ENCODE measurements around the gene MEST. TPM values are rescaled to one million over a fixed set of nuclear protein-coding genes. Genes with fewer than 3 reads are reported as not detected.
"Not testable (repeated sequence)": the region's sequence is repeated elsewhere in the genome, so short reads cannot be mapped to it uniquely, and the experiment has no call there.

The MEST gene
- total RNA-seq, 1 experiment from 2014 or later, result 76.9 TPM

GRCh38 chr7:130506358-130506757 is 14.5 kb downstream of the MEST start:
- no peaks in the 10 kb centered on the region for H3K4me1 ChIP-seq (replicated peaks; ENCODE audit: insufficient read depth)
- no peak for DNase-seq
- H3K4me2 ChIP-seq, result no peak overlapping the region
- no peak overlapping the region for H2AFZ ChIP-seq
- H3K9me2 ChIP-seq (ENCODE audit: insufficient read depth), result no peaks in the 10 kb centered on the region
- H4K20me1 ChIP-seq (ENCODE audit: insufficient read depth), result no peaks in the 10 kb centered on the region
- peaks cover 2% of the 10 kb centered on the region; the same call in 1 of the 2 replicates for H3F3A ChIP-seq (ENCODE audit: insufficient read depth, low read depth)
- POLR2A ChIA-PET (ENCODE audit: unreplicated experiment), result no interaction called here
- intact Hi-C loops (cut with micrococcal nuclease; ENCODE audit: unreplicated experiment), result no loop called here
- TF ChIP-seq CTCF (conservative IDR thresholded peaks at IDR 0.05) (no peak), EZH2 (IDR thresholded peaks at IDR 0.05; ENCODE audit: low read depth) (no peak)
- no peak overlapping the region for H3K27ac ChIP-seq
- H3K36me3 ChIP-seq (ENCODE audit: low read depth), result peaks cover 43% of the 10 kb centered on the region
- no TSS peak for BruUV-seq (replicated peaks)
- no peaks in the 10 kb centered on the region for H3K27me3 ChIP-seq (ENCODE audit: insufficient read depth, low read depth)
- no peak overlapping the region for H3K4me3 ChIP-seq
- H3K79me2 ChIP-seq (ENCODE audit: low read depth), result no peaks in the 10 kb centered on the region
- CTCF ChIA-PET, result interaction anchor here (0.6 kb wide), 1 partner anchor 252 kb away, joined by 6 read pairs; no protein-coding TSS in a partner anchor
- H3K9me3 ChIP-seq (ENCODE audit: insufficient read depth, low read depth), result no peaks in the 10 kb centered on the region

- DNase-seq; H3K4me3 ChIP-seq; POLR2A ChIA-PET (ENCODE audit: unreplicated experiment); H2AFZ ChIP-seq; H3F3A ChIP-seq (ENCODE audit: insufficient read depth, low read depth); H3K27ac ChIP-seq; H3K9me3 ChIP-seq (ENCODE audit: insufficient read depth, low read depth); H3K79me2 ChIP-seq (ENCODE audit: low read depth); H3K4me2 ChIP-seq; H3K4me1 ChIP-seq (replicated peaks; ENCODE audit: insufficient read depth); H3K27me3 ChIP-seq (ENCODE audit: insufficient read depth, low read depth); intact Hi-C loops (cut with micrococcal nuclease; ENCODE audit: unreplicated experiment); H4K20me1 ChIP-seq (ENCODE audit: insufficient read depth); H3K9me2 ChIP-seq (ENCODE audit: insufficient read depth); BruUV-seq (replicated peaks); H3K36me3 ChIP-seq (ENCODE audit: low read depth); CTCF ChIA-PET: not testable (repeated sequence)
Measured at GRCh38 chr7:130512038-130512437, 20.2 kb downstream of the MEST start.

- Histone ChIP-seq H2AFZ (no peak overlapping the region), H3K4me3 (no peak overlapping the region), H3K9me3 (ENCODE audit: insufficient read depth, low read depth) (no peaks in the 10 kb centered on the region), H3F3A (ENCODE audit: insufficient read depth, low read depth) (peaks cover 4% of the 10 kb centered on the region; the same call in 1 of the 2 replicates), H4K20me1 (ENCODE audit: insufficient read depth) (no peaks in the 10 kb centered on the region), H3K9me2 (ENCODE audit: insufficient read depth) (no peaks in the 10 kb centered on the region), H3K27me3 (ENCODE audit: insufficient read depth, low read depth) (no peaks in the 10 kb centered on the region), H3K79me2 (ENCODE audit: low read depth) (no peaks in the 10 kb centered on the region), H3K4me2 (no peak overlapping the region), H3K27ac (no peak overlapping the region), H3K36me3 (ENCODE audit: low read depth) (no peaks in the 10 kb centered on the region), H3K4me1 (replicated peaks; ENCODE audit: insufficient read depth) (no peaks in the 10 kb centered on the region)
- intact Hi-C loops (cut with micrococcal nuclease; ENCODE audit: unreplicated experiment), result no loop called here
- POLR2A ChIA-PET (ENCODE audit: unreplicated experiment), result no interaction called here
- no peak for TF ChIP-seq EZH2 (IDR thresholded peaks at IDR 0.05; ENCODE audit: low read depth)
- no peak for TF ChIP-seq CTCF (conservative IDR thresholded peaks at IDR 0.05)
- no peak for DNase-seq
- CTCF ChIA-PET, result interaction anchor here (0.6 kb wide), 1 partner anchor 319 kb away, joined by 7 read pairs; no protein-coding TSS in a partner anchor
- no TSS peak for BruUV-seq (replicated peaks)
Measured at GRCh38 chr7:130513447-130513846, 21.6 kb downstream of the MEST start.
